DND-41 (cell line): ENCODE data around the gene SCAF8.

Experiments used
- ATAC-seq: fragments of 200-7000 bp; cut with Tn5 transposase; 3 replicates; pipeline ENCODE4 v1.9.1; 2021; ENCODE audit warnings: low read depth; ENCODE audit not compliant: insufficient read depth
- DNase-seq: peaks from one replicate; pipeline ENCODE4 v3.0.0-alpha.2; 2020
- H2AFZ ChIP-seq: 2 replicates; pipeline ENCODE4 v1.6.0; 2012; ENCODE audit warnings: low read depth, low read length
- H3K27ac ChIP-seq: 2 replicates; pipeline ENCODE4 v1.5.1; 2012; ENCODE audit warnings: low read length, inconsistent platforms
- H3K27me3 ChIP-seq: fragments of 200-600 bp; sonication (generic); 2 replicates; pipeline ENCODE4 v1.6.0; 2012; ENCODE audit warnings: low read length, mild to moderate bottlenecking, inconsistent platforms; ENCODE audit not compliant: insufficient read depth, poor library complexity
- H3K36me3 ChIP-seq: 2 replicates; pipeline ENCODE4 v1.5.1; 2012; ENCODE audit warnings: low read length, inconsistent platforms; ENCODE audit not compliant: insufficient read depth
- H3K4me1 ChIP-seq: 2 replicates; pipeline ENCODE4 v1.5.1; 2012; ENCODE audit warnings: mild to moderate bottlenecking, low read length; ENCODE audit not compliant: insufficient read depth
- H3K4me2 ChIP-seq: 2 replicates; pipeline ENCODE4 v1.6.0; 2012; ENCODE audit warnings: mild to moderate bottlenecking, moderate library complexity, low read length, inconsistent platforms; ENCODE audit not compliant: insufficient read depth
- H3K4me3 ChIP-seq, 2 experiments: fragments of 200-600 bp in 1 of 2; shearing (Covaris generic) in 1 of 2; 2 replicates each; pipeline ENCODE4 v1.5.1; 2012 to 2016; ENCODE audit warnings: inconsistent platforms in 2 of 2, low read length in 2 of 2, mild to moderate bottlenecking in 2 of 2, low read depth in 1 of 2, moderate library complexity in 1 of 2
- H3K79me2 ChIP-seq: 2 replicates; pipeline ENCODE4 v1.6.0; 2012; ENCODE audit warnings: low read length, inconsistent platforms; ENCODE audit not compliant: insufficient read depth
- H3K9ac ChIP-seq: 2 replicates; pipeline ENCODE4 v1.6.0; 2012; ENCODE audit warnings: low read depth, mild to moderate bottlenecking, inconsistent platforms, low read length, moderate library complexity
- H3K9me3 ChIP-seq: 2 replicates; pipeline ENCODE4 v1.5.1; 2012; ENCODE audit warnings: low read length, moderate library complexity, mild to moderate bottlenecking, inconsistent platforms; ENCODE audit not compliant: insufficient read depth, severe bottlenecking
- H4K20me1 ChIP-seq: 2 replicates; pipeline ENCODE4 v1.6.0; 2012; ENCODE audit warnings: low read length; ENCODE audit not compliant: insufficient read depth
- EZH2 ChIP-seq: IDR thresholded peaks from 3 replicates; pipeline ENCODE4 v1.6.1; 2012; ENCODE audit warnings: borderline replicate concordance, low read depth, mild to moderate bottlenecking, moderate library complexity, low read length, inconsistent platforms; ENCODE audit not compliant: severe bottlenecking
- TF ChIP-seq, protein P1 (sequence below): IDR thresholded peaks from 2 replicates; pipeline ENCODE4 v1.5.1; 2012; ENCODE audit warnings: borderline replicate concordance, low read length, moderate library complexity, mild to moderate bottlenecking; ENCODE audit not compliant: poor library complexity, severe bottlenecking; ENCODE audit errors: extremely low read depth

Gene SCAF8

DNA sequence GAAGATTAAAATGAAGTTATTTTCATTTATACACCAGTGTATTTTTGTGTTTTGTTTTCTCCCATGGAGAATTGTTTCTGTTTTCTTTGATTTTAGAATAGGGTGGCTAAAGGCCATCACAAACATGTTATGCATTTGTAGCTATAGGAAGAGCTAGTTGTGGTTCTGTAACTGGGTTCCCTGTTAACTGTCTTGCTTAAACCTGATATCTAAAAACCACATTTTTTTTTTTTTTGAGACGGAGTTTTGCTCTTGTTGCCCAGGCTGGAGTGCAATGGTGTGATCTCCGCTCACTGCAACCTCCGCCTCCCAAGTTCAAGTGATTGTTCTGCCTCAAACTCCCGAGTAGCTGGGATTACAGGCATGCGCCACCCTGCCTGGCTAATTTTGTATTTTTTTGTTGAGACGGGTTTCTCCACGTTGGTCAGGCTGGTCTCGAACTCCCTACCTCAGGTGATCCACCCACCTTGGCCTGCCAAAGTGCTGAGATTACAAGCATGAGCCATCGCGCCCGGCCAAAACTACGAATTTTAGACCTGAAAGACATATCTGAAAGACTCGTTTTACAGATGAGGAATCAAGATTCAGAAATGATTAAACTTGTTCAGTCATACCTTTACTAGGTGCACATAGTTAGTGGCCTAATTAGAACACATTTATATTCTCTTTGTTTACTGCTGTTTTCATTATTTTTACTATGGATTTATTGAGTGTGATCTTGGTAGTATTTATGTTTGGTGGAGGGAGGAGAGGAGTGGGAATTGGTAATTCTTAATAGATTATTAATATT, 18.0 kb downstream of the SCAF8 start:
- Histone ChIP-seq H4K20me1 (peaks cover 94% of the 10 kb centered on the region), H3K27ac (no peak overlapping the region), H3K36me3 (peaks cover 5% of the 10 kb centered on the region), H3K9ac (no peak overlapping the region), H3K4me2 (no peak overlapping the region), H2AFZ (no peak overlapping the region), H3K4me3 (no peak overlapping the region), H3K79me2 (peaks cover 100% of the 10 kb centered on the region), H3K9me3 (no peaks in the 10 kb centered on the region), H3K4me1 (0 out of 2 replicates have a peak, but pooled peaks cover 4% of the 10 kb centered on the region), H3K27me3 (no peaks in the 10 kb centered on the region)
- no peak for TF ChIP-seq EZH2
- TF ChIP-seq, protein P1, sequence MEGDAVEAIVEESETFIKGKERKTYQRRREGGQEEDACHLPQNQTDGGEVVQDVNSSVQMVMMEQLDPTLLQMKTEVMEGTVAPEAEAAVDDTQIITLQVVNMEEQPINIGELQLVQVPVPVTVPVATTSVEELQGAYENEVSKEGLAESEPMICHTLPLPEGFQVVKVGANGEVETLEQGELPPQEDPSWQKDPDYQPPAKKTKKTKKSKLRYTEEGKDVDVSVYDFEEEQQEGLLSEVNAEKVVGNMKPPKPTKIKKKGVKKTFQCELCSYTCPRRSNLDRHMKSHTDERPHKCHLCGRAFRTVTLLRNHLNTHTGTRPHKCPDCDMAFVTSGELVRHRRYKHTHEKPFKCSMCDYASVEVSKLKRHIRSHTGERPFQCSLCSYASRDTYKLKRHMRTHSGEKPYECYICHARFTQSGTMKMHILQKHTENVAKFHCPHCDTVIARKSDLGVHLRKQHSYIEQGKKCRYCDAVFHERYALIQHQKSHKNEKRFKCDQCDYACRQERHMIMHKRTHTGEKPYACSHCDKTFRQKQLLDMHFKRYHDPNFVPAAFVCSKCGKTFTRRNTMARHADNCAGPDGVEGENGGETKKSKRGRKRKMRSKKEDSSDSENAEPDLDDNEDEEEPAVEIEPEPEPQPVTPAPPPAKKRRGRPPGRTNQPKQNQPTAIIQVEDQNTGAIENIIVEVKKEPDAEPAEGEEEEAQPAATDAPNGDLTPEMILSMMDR, result no peak
- ATAC-seq (no peak), DNase-seq (no peak)

DNA sequence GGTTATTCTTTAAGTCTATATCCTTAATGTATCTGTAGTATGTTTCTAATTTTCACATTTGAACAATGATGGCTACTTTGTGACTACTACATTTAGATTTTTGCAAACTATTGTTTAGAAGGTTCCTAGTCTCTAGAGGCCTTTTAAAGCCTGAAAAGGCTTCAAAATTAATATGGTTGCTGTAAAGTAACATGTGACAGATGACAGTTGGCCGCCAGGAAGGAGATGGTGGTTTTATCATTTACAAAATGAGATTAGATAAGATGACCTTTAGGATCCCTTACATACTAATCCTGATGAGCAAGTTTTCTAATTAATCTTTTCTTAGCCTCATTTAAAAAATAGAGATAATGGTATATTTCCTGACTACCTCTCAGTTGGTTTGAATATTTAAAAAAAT, 18.8 kb downstream of the SCAF8 start:
- DNase-seq, result no peak

DNA sequence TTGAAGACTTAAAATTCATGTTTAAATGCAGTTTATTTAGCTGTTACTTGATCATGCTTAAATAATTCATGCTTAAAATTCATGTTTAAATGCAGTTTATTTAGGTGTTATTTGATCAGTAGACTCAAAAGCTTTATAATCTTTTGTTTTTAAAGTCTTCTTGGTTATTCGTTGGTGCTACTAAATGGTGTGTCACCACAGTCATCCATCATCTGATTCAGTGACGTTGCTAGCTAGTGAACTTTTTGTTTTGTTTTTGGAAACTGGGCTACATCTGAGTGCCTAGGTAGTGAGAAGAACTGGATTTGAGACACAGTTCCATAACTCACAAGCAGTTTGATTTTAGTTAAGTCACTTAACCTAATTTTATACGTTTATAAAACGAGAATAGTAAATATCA, 20.9 kb downstream of the SCAF8 start:
- TF ChIP-seq, protein P1, result no peak
- no peak for TF ChIP-seq EZH2

More for the DNA sequence above, 18.8 kb downstream of the SCAF8 start:
- 0 out of 2 replicates have a peak, but pooled peaks cover 4% of the 10 kb centered on the region for H3K4me1 ChIP-seq
- TF ChIP-seq, protein P1, result no peak
- TF ChIP-seq EZH2, result no peak
- H3K79me2 ChIP-seq, result peaks cover 100% of the 10 kb centered on the region
- 0 out of 2 replicates have a peak overlapping the region, but pooled peaks have one; percentile 18 for H3K27ac ChIP-seq
- no peaks in the 10 kb centered on the region for H3K9me3 ChIP-seq
- H3K36me3 ChIP-seq, result peaks cover 11% of the 10 kb centered on the region
- no peak overlapping the region for H3K4me2 ChIP-seq
- ATAC-seq, result no peak
- H3K9ac ChIP-seq, result no peak overlapping the region
- no peaks in the 10 kb centered on the region for H3K27me3 ChIP-seq
- no peak overlapping the region for H3K4me3 ChIP-seq
- no peak overlapping the region for H2AFZ ChIP-seq
- peaks cover 94% of the 10 kb centered on the region for H4K20me1 ChIP-seq

More for the DNA sequence above, 20.9 kb downstream of the SCAF8 start:
- 0 out of 2 replicates have a peak, but pooled peaks cover 4% of the 10 kb centered on the region for H3K4me1 ChIP-seq
- no peak for DNase-seq
- no peak overlapping the region for H2AFZ ChIP-seq
- ATAC-seq, result no peak
- H3K27ac ChIP-seq, result no peak overlapping the region
- no peak overlapping the region for H3K4me3 ChIP-seq
- peaks cover 100% of the 10 kb centered on the region for H3K79me2 ChIP-seq
- peaks cover 94% of the 10 kb centered on the region for H4K20me1 ChIP-seq
- no peaks in the 10 kb centered on the region for H3K27me3 ChIP-seq
- no peak overlapping the region for H3K4me2 ChIP-seq
- H3K9me3 ChIP-seq, result no peaks in the 10 kb centered on the region
- H3K36me3 ChIP-seq, result peaks cover 11% of the 10 kb centered on the region
- H3K9ac ChIP-seq, result no peak overlapping the region
